ENCODE results near the gene ELOVL1. TPM values are rescaled to one million over a fixed set of nuclear protein-coding genes. Genes with fewer than 3 reads are reported as not detected.

The ELOVL1 gene
- total and polyA plus RNA-seq, 10 of the 15 experiments (the other 5 are each of a cell fraction or from before 2014, with no cell fraction given) = 58.5 to 139 (median 89.8) TPM

DNA sequence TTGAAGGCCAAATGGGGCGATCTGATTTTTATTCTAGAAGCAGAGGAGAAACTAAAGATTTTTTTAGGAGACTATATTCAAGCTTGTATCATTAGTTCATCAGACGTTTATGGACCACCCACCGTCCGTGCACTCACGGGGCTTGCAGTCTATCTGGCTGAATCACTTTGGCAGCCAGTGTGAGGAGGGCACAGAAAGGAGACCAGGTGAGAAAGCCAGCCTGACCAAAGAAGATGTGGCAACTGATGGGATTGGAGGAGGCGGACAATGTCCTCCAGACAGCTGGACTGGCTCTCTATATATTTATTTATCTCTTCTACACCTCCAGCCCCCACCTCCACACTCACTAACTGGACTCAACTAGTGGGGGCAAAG, 822 bp upstream of the ELOVL1 start:
- SMC1A ChIA-PET (ENCODE audit: uncharacterized antibody, unreplicated experiment) = interaction anchor here (0.6 to 5.0 kb wide), 8 partner anchors 9 to 152 kb away, joined by 3 to 24 read pairs (median 6); partner anchors contain the start of gene CDC20
- TF ChIP-seq, protein P1, sequence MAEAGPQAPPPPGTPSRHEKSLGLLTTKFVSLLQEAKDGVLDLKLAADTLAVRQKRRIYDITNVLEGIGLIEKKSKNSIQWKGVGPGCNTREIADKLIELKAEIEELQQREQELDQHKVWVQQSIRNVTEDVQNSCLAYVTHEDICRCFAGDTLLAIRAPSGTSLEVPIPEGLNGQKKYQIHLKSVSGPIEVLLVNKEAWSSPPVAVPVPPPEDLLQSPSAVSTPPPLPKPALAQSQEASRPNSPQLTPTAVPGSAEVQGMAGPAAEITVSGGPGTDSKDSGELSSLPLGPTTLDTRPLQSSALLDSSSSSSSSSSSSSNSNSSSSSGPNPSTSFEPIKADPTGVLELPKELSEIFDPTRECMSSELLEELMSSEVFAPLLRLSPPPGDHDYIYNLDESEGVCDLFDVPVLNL (IDR thresholded peaks at IDR 0.05; ENCODE audit: low read depth, low read length) = no peak
- TF ChIP-seq ZNF384 (IDR thresholded peaks at IDR 0.05; ENCODE audit: borderline replicate concordance, low read depth, low read length) = no peak
- TF ChIP-seq CREB1 (IDR thresholded peaks at IDR 0.05; ENCODE audit: low read depth) = 0 out of 2 replicates have a peak, but pooled peaks have one; percentile 4
- TF ChIP-seq NFYB (IDR thresholded peaks at IDR 0.05; ENCODE audit: insufficient read depth, low read depth, low read length) = no peak
- TF ChIP-seq, protein P2, sequence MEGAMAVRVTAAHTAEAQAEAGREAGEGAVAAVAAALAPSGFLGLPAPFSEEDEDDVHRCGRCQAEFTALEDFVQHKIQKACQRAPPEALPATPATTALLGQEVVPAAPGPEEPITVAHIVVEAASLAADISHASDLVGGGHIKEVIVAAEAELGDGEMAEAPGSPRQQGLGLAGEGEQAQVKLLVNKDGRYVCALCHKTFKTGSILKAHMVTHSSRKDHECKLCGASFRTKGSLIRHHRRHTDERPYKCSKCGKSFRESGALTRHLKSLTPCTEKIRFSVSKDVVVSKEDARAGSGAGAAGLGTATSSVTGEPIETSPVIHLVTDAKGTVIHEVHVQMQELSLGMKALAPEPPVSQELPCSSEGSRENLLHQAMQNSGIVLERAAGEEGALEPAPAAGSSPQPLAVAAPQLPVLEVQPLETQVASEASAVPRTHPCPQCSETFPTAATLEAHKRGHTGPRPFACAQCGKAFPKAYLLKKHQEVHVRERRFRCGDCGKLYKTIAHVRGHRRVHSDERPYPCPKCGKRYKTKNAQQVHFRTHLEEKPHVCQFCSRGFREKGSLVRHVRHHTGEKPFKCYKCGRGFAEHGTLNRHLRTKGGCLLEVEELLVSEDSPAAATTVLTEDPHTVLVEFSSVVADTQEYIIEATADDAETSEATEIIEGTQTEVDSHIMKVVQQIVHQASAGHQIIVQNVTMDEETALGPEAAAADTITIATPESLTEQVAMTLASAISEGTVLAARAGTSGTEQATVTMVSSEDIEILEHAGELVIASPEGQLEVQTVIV (IDR thresholded peaks at IDR 0.05; ENCODE audit: borderline replicate concordance, partially characterized antibody) = no peak
- TF ChIP-seq, protein P3, sequence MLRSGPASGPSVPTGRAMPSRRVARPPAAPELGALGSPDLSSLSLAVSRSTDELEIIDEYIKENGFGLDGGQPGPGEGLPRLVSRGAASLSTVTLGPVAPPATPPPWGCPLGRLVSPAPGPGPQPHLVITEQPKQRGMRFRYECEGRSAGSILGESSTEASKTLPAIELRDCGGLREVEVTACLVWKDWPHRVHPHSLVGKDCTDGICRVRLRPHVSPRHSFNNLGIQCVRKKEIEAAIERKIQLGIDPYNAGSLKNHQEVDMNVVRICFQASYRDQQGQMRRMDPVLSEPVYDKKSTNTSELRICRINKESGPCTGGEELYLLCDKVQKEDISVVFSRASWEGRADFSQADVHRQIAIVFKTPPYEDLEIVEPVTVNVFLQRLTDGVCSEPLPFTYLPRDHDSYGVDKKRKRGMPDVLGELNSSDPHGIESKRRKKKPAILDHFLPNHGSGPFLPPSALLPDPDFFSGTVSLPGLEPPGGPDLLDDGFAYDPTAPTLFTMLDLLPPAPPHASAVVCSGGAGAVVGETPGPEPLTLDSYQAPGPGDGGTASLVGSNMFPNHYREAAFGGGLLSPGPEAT (IDR thresholded peaks at IDR 0.05; ENCODE audit: low read depth) = peak; percentile 5; the same call in 1 of the 2 replicates
- TF ChIP-seq ZNF24 (IDR thresholded peaks at IDR 0.05) = peak; percentile 73
- TF ChIP-seq SIN3A (IDR thresholded peaks at IDR 0.05; ENCODE audit: low read depth, low read length) = no peak
- 0 out of 4 replicates have a peak, but pooled peaks of 1 of the 2 experiments have one; percentile 7 for TF ChIP-seq ETV6 (conservative IDR thresholded peaks at IDR 0.05 in 1 of 2, IDR thresholded peaks at IDR 0.05 in 1 of 2; ENCODE audit: borderline replicate concordance in 1 of 2, low read depth in 1 of 2)
- 0 out of 2 replicates have a peak, but pooled peaks have one; percentile 4 for TF ChIP-seq ATF7 (IDR thresholded peaks at IDR 0.05; ENCODE audit: low read depth)
- TF ChIP-seq, protein P4, sequence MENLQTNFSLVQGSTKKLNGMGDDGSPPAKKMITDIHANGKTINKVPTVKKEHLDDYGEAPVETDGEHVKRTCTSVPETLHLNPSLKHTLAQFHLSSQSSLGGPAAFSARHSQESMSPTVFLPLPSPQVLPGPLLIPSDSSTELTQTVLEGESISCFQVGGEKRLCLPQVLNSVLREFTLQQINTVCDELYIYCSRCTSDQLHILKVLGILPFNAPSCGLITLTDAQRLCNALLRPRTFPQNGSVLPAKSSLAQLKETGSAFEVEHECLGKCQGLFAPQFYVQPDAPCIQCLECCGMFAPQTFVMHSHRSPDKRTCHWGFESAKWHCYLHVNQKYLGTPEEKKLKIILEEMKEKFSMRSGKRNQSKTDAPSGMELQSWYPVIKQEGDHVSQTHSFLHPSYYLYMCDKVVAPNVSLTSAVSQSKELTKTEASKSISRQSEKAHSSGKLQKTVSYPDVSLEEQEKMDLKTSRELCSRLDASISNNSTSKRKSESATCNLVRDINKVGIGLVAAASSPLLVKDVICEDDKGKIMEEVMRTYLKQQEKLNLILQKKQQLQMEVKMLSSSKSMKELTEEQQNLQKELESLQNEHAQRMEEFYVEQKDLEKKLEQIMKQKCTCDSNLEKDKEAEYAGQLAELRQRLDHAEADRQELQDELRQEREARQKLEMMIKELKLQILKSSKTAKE (IDR thresholded peaks at IDR 0.05; ENCODE audit: low read depth, poor library complexity, severe bottlenecking) = no peak
- TF ChIP-seq, protein P5, sequence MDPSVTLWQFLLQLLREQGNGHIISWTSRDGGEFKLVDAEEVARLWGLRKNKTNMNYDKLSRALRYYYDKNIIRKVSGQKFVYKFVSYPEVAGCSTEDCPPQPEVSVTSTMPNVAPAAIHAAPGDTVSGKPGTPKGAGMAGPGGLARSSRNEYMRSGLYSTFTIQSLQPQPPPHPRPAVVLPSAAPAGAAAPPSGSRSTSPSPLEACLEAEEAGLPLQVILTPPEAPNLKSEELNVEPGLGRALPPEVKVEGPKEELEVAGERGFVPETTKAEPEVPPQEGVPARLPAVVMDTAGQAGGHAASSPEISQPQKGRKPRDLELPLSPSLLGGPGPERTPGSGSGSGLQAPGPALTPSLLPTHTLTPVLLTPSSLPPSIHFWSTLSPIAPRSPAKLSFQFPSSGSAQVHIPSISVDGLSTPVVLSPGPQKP (IDR thresholded peaks at IDR 0.05; ENCODE audit: low read depth, low read length) = no peak
- DNase-seq (ENCODE audit: low read depth, low spot score) (no peak), FAIRE-seq (no peak), ATAC-seq (no peak; the same call in 2 of the 3 replicates)
- peak overlapping the region; percentile 90 for H3K4me3 ChIP-seq
- BruUV-seq (replicated peaks) = TSS peak; percentile 94
- H3K27me3 ChIP-seq (replicated peaks in 1 of 2; ENCODE audit: control insufficient read depth in 2 of 2, insufficient read depth in 2 of 2, low read length in 1 of 2) = no peaks in the 10 kb centered on the region
- H3K27ac ChIP-seq (ENCODE audit: control insufficient read depth, insufficient read depth) = peak overlapping the region; percentile 95
- peaks cover 5 to 14% of the 10 kb centered on the region in 2 experiments for H3K36me3 ChIP-seq (ENCODE audit: control insufficient read depth in 2 of 2, insufficient read depth in 2 of 2, low read length in 1 of 2)
- peak overlapping the region; percentile 95 for H3K4me2 ChIP-seq (ENCODE audit: control insufficient read depth, insufficient read depth)
- intact Hi-C loops (cut with micrococcal nuclease; ENCODE audit: unreplicated experiment) (loop anchor here (2.0 to 5.0 kb wide), 2 partner anchors 20 to 71 kb away; partner anchors contain the start of genes MED8 and SZT2), in situ Hi-C loops (cut with MboI) (no loop called here)
- H4K20me1 ChIP-seq (ENCODE audit: control insufficient read depth, insufficient read depth) = no peaks in the 10 kb centered on the region
- peaks cover 37% of the 10 kb centered on the region for H3K79me2 ChIP-seq (ENCODE audit: control insufficient read depth, insufficient read depth, low read length)
- peak overlapping the region; percentile 89 for H2AFZ ChIP-seq (ENCODE audit: control insufficient read depth, low read depth, low read length)
- peak overlapping the region; percentile 81 for H3K9ac ChIP-seq (ENCODE audit: control insufficient read depth, insufficient read depth, low read length)
- H3K4me1 ChIP-seq (ENCODE audit: control insufficient read depth, insufficient read depth, low read length) = peaks cover 8% of the 10 kb centered on the region
- WGBS (ENCODE audit: insufficient coverage, insufficient replicate concordance, low lambda C conversion rate, missing lambda C conversion rate) = under 1% methylated on average over 6 of the region's 6 CpGs
- POLR2A ChIA-PET = interaction anchor here (0.8 to 2.5 kb wide), 5 partner anchors 11 to 129 kb away, joined by 3 to 25 read pairs (median 13); partner anchors contain the start of genes CDC20, MED8 and SZT2
- CTCF ChIA-PET = interaction anchor here (1.0 to 2.6 kb wide), 9 partner anchors 10 to 142 kb away, joined by 3 to 16 read pairs (median 4); partner anchors contain the start of genes CDC20, HYI, MED8 and SZT2
- no peaks in the 10 kb centered on the region for H3K9me3 ChIP-seq (replicated peaks; ENCODE audit: control insufficient read depth, insufficient read depth, low read length)
- RAD21 ChIA-PET (ENCODE audit: unreplicated experiment) = interaction anchor here (0.8 to 3.0 kb wide), 11 partner anchors 10 to 530 kb away, joined by 3 to 15 read pairs (median 3); partner anchors contain the start of genes CDC20, KDM4A, MED8 and SZT2
